T-helper 2 cell (primary cell): ENCODE measurements around the gene PROB1.
A peak's percentile ranks its signal among the peaks of the same experiment; 100 is the strongest.
"Not testable (repeated sequence)": the region's sequence is repeated elsewhere in the genome, so short reads cannot be mapped to it uniquely, and the experiment has no call there.

Experiments used
- DNase-seq, 5 experiments: peaks; one replicate each; pipeline versions ENCODE4 v3.0.0 to v3.0.0-alpha.2; 2012 to 2022

The PROB1 gene

GRCh38 chr5:139378101-139378825 is 16.6 kb downstream of the PROB1 start:
- DNase-seq, result no peak

- DNase-seq, result no peak
Measured at GRCh38 chr5:139377226-139377625, 17.7 kb downstream of the PROB1 start.

GRCh38 chr5:139376364-139376763 is 18.5 kb downstream of the PROB1 start:
- DNase-seq, result no peak

- DNase-seq, result no peak
Measured at GRCh38 chr5:139374909-139375308, 20.0 kb downstream of the PROB1 start.

GRCh38 chr5:139371482-139372435 is 23.1 kb downstream of the PROB1 start:
- DNase-seq, result no peak

GRCh38 chr5:139369181-139369580 is 25.7 kb downstream of the PROB1 start:
- no peak for DNase-seq

GRCh38 chr5:139368613-139369012 is 26.3 kb downstream of the PROB1 start:
- no peak for DNase-seq

- DNase-seq, result no peak
Measured at GRCh38 chr5:139364466-139364865, 30.4 kb downstream of the PROB1 start.

- DNase-seq, result no peak
Measured at GRCh38 chr5:139363937-139364336, 31.0 kb downstream of the PROB1 start.

GRCh38 chr5:139361835-139362429 is 33.0 kb downstream of the PROB1 start:
- no peak for DNase-seq

GRCh38 chr5:139360384-139360783 is 34.5 kb downstream of the PROB1 start:
- DNase-seq, result no peak

- DNase-seq, result no peak
Measured at GRCh38 chr5:139358064-139358463, 36.8 kb downstream of the PROB1 start.

GRCh38 chr5:139355900-139356299 is 39.0 kb downstream of the PROB1 start:
- not testable (repeated sequence) for DNase-seq

- no peak for DNase-seq
Measured at GRCh38 chr5:139354186-139354585, 40.7 kb downstream of the PROB1 start.

GRCh38 chr5:139347863-139348262 is 47.0 kb downstream of the PROB1 start:
- not testable (repeated sequence) for DNase-seq

- not testable (repeated sequence) for DNase-seq
Measured at GRCh38 chr5:139345442-139345841, 49.5 kb downstream of the PROB1 start.

- DNase-seq, result no peak
Measured at GRCh38 chr5:139344177-139344576, 50.7 kb downstream of the PROB1 start.

- no peak for DNase-seq
Measured at GRCh38 chr5:139343476-139343875, 51.4 kb downstream of the PROB1 start.

GRCh38 chr5:139342423-139342723 is 52.5 kb downstream of the PROB1 start:
- peak in 1 of 5 experiments; percentile 80 for DNase-seq

GRCh38 chr5:139341689-139342422 is 53.0 kb downstream of the PROB1 start, which contains the start of gene PAIP2:
Gene PAIP2 (plus strand): TSS chr5:139341854. CDS start chr5:139363785, 21,931 bp downstream.
- DNase-seq, result peak; percentile 91 to 98 (median 95)

- no peak for DNase-seq
Measured at GRCh38 chr5:139341187-139341688, 53.7 kb downstream of the PROB1 start.
